Fibroblast of lung (primary cell): ENCODE data around the gene PPRC1.

Source experiments
- EZH2 ChIP-seq: IDR thresholded peaks from 2 replicates; pipeline ENCODE4 v1.5.1; 2012; ENCODE audit warnings: low read length, control low read depth, mild to moderate bottlenecking; ENCODE audit errors: missing control alignments
- TF ChIP-seq, protein P1 (sequence below), 2 donors: IDR thresholded peaks in 1 of 2; conservative IDR thresholded peaks in 1 of 2; 1 replicate in 1 of 2; 2 replicates in 1 of 2; pipeline ENCODE4 v1.5.1; 2011 to 2012; ENCODE audit warnings: low read length in 2 of 2, control low read depth in 1 of 2, inconsistent platforms in 1 of 2, low read depth in 1 of 2, mild to moderate bottlenecking in 1 of 2

GRCh38 chr10:102096449-102096848 lies 36.4 kb upstream of the PPRC1 start:
- TF ChIP-seq, protein P1, sequence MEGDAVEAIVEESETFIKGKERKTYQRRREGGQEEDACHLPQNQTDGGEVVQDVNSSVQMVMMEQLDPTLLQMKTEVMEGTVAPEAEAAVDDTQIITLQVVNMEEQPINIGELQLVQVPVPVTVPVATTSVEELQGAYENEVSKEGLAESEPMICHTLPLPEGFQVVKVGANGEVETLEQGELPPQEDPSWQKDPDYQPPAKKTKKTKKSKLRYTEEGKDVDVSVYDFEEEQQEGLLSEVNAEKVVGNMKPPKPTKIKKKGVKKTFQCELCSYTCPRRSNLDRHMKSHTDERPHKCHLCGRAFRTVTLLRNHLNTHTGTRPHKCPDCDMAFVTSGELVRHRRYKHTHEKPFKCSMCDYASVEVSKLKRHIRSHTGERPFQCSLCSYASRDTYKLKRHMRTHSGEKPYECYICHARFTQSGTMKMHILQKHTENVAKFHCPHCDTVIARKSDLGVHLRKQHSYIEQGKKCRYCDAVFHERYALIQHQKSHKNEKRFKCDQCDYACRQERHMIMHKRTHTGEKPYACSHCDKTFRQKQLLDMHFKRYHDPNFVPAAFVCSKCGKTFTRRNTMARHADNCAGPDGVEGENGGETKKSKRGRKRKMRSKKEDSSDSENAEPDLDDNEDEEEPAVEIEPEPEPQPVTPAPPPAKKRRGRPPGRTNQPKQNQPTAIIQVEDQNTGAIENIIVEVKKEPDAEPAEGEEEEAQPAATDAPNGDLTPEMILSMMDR (conservative IDR thresholded peaks at IDR 0.05 in 1 of 2, IDR thresholded peaks at IDR 0.05 in 1 of 2; ENCODE audit: low read depth in 1 of 2, low read length in 2 of 2): no peak
- TF ChIP-seq EZH2: no peak
